HG03457 (cell line): ENCODE data around the gene PAXX.
"Not testable (repeated sequence)": the region's sequence is repeated elsewhere in the genome, so short reads cannot be mapped to it uniquely, and the experiment has no call there.

Experiments
- ATAC-seq: cut with Tn5 transposase; IDR thresholded peaks from one replicate; pipeline ENCODE4 v1.9.1; 2021; ENCODE audit warnings: moderate number of reproducible peaks; ENCODE audit not compliant: unreplicated experiment

Gene PAXX

DNA sequence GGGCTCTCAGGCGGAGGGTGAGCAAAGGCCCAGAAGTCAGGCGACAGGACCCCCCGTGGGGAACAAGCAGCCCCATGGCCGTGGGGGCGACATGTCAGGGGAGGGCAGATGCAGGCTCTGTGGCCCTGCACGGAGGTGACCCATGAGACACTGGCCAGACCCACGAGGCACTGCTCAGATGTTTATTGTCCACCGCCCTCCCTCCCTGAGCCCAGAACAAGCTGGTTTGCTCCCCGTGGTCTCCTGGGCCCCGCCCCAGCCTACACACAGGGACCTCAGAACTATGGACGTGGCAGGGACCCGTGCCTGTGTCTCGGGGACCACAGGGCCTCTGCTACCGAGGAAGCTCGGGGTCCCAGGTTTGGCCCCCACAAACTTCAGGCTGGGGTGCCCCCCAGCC is 37.8 kb downstream of the PAXX start:
- no peak for ATAC-seq

DNA sequence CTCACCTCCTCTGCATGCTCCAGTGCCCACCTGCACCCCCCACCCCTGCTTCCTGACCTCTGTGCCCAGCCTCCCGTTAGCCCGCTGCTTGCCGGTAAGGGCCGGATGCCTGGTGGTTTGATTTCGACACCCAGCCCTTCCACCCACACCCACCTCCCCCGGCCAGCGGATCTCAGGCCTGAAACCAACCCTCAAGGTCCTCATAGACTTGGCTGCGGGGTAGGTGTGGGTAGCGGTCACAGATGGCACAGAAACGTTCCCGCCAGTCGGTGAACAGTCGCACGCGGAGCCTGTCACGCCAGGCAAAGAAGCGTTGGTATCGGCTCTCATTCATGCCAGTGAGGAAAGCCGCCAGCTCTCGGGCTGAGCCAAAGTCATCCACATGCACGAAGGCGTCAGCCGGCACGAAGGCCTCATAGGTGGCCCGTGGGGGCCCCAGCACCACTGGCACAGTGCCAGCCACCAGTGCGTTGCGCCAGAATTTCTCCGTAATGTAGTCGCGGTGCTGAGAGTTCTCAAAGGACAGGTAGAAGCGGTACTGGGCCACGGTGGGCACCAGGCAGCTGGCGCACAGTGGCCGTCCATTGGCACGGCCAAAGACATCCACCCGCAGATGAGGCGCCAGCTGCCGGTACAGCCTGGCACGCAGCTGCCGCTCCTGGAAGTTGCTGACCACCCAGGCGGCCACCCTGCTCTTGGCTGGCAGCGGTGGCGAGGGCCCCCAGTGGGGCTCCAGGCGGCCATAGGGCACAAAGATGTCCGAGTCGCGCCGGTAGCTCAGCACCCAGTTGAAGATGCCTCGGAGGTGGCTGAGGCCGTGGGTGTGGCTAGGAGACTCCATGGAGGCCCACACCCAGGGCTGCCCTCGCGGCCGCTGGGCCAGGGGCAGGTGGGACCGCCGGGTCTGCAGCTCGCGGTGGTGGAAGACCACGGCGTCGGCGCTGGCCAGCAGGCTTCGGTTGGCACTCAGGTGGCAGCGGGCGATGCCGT is 38.6 kb downstream of the PAXX start:
- ATAC-seq = no peak

DNA sequence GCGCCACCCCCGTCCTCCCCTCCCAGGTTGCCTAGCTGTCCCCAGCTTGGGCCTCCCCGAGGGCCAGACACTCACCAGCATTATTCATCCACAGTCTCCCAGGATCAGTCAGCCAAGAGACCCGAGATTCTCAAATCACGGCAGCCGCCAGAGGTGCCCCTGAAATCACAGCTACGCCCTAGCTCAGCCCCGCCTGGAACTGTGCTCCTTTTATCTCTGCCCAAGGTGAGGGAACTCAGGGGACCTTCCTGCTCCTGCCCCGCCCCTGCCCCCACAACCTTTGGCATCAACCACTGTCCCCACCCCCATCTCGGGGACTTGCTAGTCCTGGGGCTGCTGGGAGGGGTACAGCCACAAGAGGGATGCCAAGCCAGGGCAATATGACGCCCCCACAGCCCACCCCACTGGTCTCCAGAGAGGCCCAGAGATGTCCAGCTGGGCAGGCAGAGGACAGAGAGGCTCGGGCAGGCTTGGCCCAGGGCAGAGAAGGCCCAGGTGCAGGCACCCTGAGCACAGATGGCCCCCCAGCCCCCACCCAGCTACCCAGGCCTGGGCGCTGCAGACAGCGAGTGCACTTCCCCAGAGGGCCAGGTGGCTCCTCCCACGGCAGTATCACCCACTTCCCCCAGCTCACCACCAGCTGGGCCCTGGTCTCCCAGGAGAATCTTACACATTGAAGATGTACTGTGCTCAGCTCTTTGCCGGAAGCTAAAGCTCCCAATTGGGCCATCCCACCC is 39.9 kb downstream of the PAXX start, which contains the start of gene FUT7:
TSS of gene FUT7 (minus strand) at position 185 of the 737 bp plus-strand sequence. CDS start at position 88, 97 bp downstream.
- no peak for ATAC-seq

DNA sequence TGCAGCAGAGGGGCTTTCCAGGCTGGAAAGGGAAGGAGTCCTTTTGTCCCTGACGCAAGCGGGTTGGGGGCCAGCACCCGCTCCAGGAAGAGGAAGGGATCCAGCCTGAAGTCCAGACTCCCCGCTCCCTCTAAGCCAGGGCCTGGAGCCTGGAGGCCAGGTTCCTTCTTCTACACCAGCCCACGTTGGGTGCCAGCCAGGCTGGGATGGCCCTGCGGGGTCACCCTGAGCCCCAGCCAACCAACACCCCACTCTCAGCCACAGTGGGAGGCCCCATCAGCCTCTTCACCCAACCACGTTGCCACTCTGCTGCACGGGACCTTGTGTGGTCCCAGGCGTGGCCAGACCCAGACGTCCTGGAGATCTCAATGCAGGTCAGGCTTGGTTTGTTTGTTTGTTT is 40.6 kb downstream of the PAXX start:
- ATAC-seq = no peak

DNA sequence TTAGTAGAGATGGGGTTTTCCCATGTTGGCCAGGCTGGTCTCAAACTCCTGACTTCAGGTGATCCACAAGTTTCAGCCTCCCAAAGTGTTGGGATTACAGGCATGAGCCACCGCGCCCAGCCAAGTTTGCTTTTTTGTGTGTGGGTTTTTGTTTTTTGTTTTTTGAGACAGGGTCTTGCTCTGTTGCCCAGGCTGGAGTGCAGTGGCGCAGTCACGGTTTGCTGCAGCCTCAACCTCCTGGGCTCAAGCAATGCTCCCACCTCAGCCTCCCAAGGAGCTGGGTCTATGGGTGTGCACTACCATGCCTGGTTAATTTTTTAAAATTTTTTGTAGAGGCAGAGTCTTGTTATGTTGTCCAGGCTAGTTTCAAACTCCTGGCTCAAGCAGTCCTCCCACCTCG is 41.3 kb downstream of the PAXX start:
- ATAC-seq = not testable (repeated sequence)

DNA sequence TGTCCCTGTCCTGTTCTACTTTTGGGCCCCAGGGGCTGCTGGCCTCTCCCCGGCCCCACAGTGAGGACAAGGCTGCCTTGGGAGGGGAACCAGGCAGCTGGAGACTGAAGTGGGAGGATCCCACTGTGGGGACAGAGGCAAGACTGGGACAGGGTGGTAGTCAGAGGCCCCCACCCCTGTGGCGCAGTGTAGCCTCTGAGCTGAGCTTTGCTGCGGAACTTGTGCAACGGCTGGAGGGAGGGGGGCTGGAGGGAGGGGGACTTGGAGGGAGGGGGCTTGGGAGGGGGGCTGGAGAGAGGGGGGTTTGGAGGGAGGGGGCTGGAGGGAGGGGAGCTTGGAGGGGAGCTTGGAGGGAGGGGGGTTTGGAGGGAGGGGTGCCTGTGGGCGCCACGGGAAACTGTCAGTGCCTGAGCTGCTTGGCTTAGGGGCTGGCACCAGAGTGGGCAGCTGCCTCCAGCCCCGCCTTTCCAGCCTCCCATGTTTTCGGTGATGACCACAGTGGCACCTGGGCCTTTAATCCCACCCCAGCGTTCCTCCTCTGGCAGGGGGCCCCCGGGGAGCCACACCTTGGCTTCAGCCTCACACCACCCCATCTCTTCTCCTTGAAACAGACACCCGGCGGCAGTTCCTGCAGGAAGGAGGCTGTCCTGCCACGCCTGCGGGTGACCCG is 42.0 kb downstream of the PAXX start:
- ATAC-seq = no peak

DNA sequence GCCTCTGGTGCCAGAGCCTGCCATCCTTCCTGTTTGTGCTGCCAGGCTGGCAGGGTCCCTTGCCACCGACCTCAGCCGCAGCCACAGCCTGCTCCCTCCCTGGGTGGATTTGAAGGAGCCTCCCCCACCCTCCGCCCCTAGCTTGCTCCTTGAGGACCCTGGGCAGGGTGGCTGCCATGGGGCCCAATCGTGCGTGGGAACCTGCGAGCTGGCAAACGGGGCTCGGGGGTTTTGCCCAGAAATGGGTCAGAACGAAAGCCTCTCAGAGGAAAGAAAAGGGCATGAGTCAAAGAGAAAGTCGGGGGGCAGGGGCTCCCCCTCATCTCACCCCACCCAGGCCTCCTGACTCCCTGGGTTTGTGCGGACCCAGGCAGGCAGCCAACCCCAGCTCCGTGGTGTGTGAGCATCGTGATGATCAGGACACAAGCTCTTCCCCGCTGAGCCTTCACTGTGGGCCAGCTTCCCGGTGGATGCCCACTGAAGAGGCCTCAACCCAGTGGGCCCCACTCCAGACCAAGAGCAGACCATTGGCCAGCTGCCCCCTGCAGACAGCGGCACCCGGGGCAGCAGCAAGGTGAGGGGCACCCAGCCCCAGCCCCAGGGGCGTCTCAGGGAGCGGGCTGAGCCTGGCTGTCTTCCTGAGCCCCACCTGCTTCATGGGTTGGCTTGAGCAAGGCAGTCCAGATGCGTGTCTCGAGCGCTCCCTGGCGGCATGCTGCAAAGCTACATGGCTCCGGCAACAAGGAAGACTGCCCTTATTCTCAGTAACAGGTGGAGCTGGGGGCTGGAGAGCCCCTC is 42.7 kb downstream of the PAXX start:
- no peak for ATAC-seq

DNA sequence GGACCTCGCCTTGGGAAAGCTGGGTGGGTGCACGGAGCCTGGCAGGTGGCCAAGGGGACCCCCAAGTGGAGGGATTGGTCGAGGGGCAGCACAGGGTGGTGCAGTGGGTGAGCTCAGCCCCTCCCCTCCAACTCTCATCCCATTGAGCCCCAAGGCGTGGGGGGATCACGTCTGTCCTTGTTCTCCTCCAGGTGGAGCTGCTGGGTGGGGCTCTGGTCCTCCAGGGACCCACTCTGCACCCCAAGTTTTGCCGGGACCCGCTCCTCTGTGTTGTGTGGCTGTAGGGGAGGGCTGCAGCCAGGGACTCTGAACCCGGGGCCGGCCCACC is 43.2 kb downstream of the PAXX start:
- ATAC-seq = no peak

DNA sequence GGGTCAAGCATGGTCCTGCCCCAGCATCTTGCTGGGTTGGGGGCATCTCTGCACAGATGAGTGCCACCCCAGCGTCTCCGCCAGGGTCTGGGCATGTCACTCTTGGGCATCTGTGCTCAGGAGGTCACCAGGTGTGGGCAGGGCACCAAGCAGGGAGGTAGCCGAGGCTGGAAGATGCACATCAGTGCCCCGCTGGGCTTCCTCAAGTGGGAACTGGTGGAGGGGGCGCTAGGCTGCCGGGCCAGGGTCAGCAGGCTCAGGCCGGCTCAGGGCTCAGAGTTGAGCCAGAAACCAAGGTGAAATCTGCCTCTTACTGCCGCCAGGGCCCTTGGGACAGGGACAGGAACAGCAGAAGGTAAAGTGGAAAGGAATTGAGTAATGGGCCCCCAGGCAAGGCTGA is 43.7 kb downstream of the PAXX start:
- ATAC-seq = no peak

DNA sequence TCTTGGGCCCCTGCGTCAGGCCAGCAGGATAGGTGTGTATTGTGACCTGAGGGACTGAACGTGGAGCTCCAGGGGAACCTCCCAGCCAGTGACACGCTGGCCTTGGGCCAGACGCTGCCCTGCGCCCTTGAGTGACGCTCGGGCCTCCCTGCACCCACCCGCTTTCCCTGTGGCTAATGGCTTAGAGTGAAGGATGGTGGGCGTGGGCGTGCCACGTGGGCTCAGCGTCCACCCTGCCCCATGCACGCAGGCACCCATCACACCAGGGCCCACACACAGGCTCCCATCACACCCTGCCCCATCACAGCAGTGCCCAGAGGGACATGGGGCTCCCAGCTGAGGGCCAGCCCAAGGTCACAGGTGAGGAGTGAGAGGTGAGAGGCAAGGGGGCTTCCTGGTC is 44.8 kb downstream of the PAXX start:
- ATAC-seq = no peak

DNA sequence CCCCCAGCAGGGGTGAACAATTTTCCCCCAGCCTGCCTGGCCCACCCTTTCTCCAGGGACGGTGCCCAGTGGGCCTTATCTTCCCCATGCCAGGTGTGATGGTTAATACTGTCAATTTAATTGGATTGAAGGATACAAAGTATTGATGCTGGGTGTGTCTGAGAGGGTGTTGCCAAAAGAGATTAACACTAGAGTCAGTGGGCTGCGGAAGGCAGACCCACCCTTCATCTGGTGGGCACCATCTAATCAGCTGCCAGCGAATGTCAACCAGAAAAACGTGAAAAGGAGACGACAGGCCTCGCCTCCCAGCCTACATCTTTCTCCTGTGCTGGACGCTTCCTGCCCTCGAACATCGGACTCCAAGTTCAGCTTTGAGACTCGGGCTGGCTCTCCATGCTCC is 45.3 kb downstream of the PAXX start:
- no peak for ATAC-seq

DNA sequence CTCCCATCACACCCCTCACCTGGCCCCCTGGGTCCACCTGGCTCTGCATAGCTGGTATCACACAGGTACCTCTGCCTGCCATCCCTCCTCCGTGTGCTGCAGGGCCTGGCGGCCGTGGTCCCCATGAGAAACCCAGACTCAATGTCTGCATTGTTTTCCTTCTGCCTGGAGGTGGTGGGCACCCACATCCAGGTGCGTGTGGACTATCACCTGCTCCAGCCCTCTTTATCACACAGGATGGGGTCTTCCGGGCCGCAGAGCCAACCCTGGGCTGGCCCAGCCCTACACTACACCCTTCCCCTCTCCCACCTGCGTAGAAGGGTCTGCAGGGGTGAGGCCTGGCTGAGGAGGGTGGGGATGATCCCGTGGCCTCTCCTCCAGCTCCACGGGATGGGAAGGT is 46.7 kb downstream of the PAXX start:
- ATAC-seq = no peak

DNA sequence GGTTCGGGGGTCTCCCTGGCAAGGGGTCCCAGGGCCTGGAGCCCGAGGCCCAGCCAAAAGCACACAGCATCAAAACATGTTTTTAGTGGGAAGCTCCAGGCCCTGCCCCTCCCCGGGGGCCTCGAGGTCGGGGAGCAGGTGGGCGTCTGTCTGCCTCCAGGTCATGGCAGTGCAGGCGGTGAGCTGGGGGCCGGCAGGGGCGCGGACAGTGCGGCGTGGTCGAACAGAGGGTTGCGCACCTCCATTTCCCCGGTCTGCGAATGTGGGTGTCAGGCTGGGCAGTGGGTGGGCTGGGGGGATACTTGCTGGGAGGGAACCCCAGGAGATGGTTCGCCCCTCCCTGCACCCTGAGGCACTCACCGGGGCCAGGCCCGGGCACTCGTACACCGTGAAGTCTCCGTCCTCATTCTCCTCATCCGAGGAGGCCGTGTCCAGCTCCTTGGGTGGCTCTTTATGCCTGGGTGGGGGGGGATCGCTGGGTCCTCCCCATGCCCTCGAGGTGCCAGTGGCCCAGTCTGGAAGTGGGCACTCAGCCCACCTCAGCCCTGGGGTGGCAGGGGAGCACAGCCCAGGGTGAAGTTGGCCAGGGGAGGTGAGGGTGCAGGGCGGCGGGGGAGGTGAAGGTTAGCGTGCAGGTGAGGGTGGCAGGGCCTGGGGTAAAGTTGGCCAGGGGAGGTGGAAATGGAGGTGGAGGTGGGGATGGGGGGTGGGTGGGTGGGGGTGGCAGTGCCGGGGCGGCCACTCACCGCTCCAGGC is 47.6 kb downstream of the PAXX start:
- no peak for ATAC-seq

DNA sequence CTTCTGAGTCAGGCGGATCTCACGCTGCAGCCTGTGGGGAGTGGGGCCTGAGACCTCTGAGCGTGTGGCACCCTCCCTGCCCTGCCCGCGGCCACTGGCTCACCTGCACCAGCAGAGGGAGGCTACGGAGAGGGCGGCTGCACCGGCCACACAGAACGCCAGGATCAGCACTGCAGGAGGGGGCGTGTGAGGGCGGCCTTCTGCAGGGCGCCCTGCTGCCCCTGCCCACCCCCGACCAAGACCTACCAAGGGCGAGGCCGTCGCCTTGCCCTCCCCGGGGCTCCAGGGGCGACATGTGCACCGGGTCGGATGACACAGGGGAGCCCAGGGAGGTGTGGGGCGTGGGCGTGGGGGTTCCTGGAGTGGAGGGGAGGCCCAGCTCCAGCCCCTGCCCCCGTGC is 48.3 kb downstream of the PAXX start:
- ATAC-seq = no peak

DNA sequence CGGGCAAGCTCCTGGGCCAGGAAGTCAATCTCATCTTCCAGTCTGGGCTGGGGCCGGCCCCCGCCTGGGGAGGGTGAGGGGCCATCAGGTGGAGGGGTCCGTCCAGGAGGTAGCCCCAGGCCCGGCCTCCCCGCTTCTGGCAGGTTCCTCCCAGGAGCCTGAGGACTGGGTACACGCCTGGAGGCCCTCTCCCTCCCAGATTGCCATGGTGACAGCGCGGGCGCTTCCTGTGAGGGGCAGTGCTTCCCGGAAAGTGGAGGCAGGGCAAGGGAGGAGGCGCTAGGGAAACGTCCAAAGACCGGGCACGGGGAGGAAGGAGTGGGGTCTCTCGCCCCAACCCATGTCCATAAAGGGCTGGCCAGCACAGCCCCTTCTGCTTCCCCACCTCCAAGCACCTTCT is 48.9 kb downstream of the PAXX start:
- ATAC-seq = no peak

DNA sequence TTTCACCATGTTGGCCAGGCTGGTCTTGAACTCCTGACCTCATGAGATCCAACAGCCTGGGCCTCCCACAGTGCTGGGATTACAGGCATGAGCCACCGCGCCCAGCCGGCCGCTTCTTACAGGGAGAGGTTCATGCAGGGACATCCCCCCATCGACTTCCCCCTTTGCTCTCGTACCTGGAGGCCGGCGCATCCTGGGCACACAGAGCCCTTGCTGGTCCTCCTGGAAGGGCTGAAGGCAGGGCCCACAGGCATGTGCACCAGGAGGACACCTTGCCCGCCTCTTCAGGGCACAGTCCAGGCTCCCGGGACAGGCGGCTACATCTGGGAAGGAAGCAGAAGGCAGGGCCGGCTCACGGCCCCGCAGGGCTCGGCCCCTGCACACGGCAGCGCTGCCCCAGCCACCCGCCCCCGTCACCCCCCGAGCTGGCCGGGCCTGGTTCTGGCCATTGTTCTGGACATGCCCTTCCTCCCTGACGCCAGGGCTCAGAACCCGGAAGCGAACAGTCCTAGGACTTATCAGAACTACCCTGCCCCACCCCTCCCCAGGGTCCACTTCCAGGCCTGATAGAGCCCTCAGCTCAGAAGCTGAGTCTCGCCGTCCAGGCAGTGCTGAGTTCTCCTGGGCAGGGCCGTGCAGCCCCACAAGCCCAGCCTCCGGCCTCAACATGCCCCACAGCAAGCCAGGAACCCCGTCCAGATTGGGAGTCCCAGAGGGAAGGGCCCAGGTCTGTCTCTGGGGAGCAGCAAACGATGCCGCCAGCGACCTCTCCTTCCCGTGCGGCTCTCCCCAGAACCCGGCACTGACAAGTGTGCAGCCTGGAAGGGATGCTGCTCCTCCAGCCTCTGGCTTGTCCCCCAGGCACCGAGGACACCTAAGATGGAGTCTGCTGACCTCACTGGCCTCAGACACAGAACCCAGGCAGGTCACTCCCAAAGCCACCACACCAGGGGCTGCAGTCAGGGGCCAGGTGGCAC is 50.8 kb downstream of the PAXX start:
- no peak for ATAC-seq
